Activated CD4-positive, alpha-beta T cell treated with anti-CD3 and anti-CD28 coated beads for 36 hours (primary cell): ENCODE data around the gene LRRC14B. TPM values are rescaled to one million over a fixed set of nuclear protein-coding genes. Genes with fewer than 3 reads are reported as not detected.

Source experiments
- ATAC-seq: fragments of 200-7000 bp; cut with Tn5 transposase; one replicate; pipeline ENCODE4 v1.10.0; 2021; ENCODE audit warnings: mild to moderate bottlenecking, moderate library complexity
- CTCF ChIA-PET: fragments of 350-600 bp; sonication (Branson Sonifier 250); formaldehyde crosslinking; loops from one replicate; lab custom pipeline; 2021; ENCODE audit warnings: antibody characterized with exemption; lab: Charles Lee
- POLR2A ChIA-PET: fragments of 350-600 bp; sonication (Branson Sonifier 250); formaldehyde crosslinking; loops from one replicate; lab custom pipeline; 2021; ENCODE audit warnings: antibody characterized with exemption, inconsistent platforms; lab: Charles Lee
- DNase-seq: peaks from one replicate; pipeline ENCODE4 v3.0.0-alpha.2; 2020
- H3K27ac Mint-ChIP-seq: one replicate; pipeline ENCODE4 v1.8.0; 2021; ENCODE audit warnings: mixed read lengths
- H3K27me3 Mint-ChIP-seq: one replicate; pipeline ENCODE4 v1.8.0; 2021; ENCODE audit warnings: mixed read lengths
- H3K36me3 Mint-ChIP-seq: one replicate; pipeline ENCODE4 v1.8.0; 2021; ENCODE audit warnings: low read depth, mixed read lengths
- H3K4me1 Mint-ChIP-seq: one replicate; pipeline ENCODE4 v1.8.0; 2021; ENCODE audit warnings: mixed read lengths
- H3K4me3 Mint-ChIP-seq: one replicate; pipeline ENCODE4 v1.8.0; 2021; ENCODE audit warnings: mild to moderate bottlenecking, moderate library complexity, mixed read lengths
- H3K9me3 Mint-ChIP-seq: one replicate; pipeline ENCODE4 v1.8.0; 2021; ENCODE audit warnings: low read depth, mixed read lengths
- intact Hi-C, 2 experiments: fragments of 100-400 bp; cut with DNase I in 1 of 2; cut with micrococcal nuclease in 1 of 2; formaldehyde crosslinking; loops; one replicate each; pipeline versions ENCODE4 v1.14.2 to v1.15.1; 2022 to 2024; cut with DNase I, micrococcal nuclease
- total RNA-seq, 2 experiments: library from RNA; stranded (reverse); gene quantifications; one replicate each; pipeline ENCODE4 v1.2.3, GENCODE V29; 2021

The LRRC14B gene
- under 1 TPM in 1 of 2 experiments, not detected in 1; 0.11 TPM for total RNA-seq

- H3K4me1 Mint-ChIP-seq: peaks cover 14% of the 10 kb centered on the region
- H3K4me3 Mint-ChIP-seq: no peak within 1 kb of the TSS
- no peaks in the 10 kb centered on the region for H3K9me3 Mint-ChIP-seq
- CTCF ChIA-PET: interaction anchor here (1.0 to 1.5 kb wide), 2 partner anchors 19 to 27 kb away, joined by 3 read pairs; partner anchors contain the start of gene SDHA
- intact Hi-C loops: no loop called here
- H3K27ac Mint-ChIP-seq: no peak within 1 kb of the TSS
- H3K27me3 Mint-ChIP-seq: peaks cover 3% of the 10 kb centered on the region
- POLR2A ChIA-PET: interaction anchor here (0.7 kb wide), 1 partner anchor 28 kb away, joined by 3 read pairs; no protein-coding TSS in a partner anchor
- ATAC-seq (peak; percentile 12), DNase-seq (peak; percentile 51)
- no peaks in the 10 kb centered on the region for H3K36me3 Mint-ChIP-seq
Measured at GRCh38 chr5:191036-191948, at the start of gene LRRC14B. TSS of gene LRRC14B (plus strand) at chr5:191495. CDS start at chr5:191539, 44 bp downstream.

DNA sequence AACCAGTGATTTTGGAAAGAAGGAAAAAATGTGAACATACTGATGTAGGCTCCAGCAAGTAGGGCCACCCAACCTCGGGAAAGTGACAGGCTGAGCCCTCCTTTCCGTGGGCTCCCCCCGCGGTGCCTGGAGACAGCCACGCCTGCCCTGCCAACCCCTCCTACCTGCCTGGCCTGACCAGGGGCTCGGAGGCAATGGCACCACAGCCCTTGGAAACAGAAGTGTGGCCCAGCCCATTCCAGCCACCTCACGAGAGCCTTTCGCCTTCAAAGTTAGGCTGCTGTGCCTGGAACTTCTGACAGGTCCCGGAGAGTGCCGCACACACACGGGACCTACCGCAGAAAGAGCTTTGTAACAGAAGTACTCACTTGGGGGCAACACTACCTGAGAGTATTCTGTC is 49.5 kb upstream of the LRRC14B start:
- no peak overlapping the region for H3K27ac Mint-ChIP-seq
- ATAC-seq (no peak), DNase-seq (no peak)
- no peaks in the 10 kb centered on the region for H3K36me3 Mint-ChIP-seq
- H3K4me1 Mint-ChIP-seq: no peaks in the 10 kb centered on the region
- CTCF ChIA-PET: no interaction called here
- H3K4me3 Mint-ChIP-seq: no peak overlapping the region
- POLR2A ChIA-PET: no interaction called here
- intact Hi-C loops: no loop called here
- peaks cover 2% of the 10 kb centered on the region for H3K9me3 Mint-ChIP-seq
- peaks cover 5% of the 10 kb centered on the region for H3K27me3 Mint-ChIP-seq

GRCh38 chr5:142246-142810 is 49.0 kb upstream of the LRRC14B start:
- ATAC-seq (no peak), DNase-seq (no peak)
- no peaks in the 10 kb centered on the region for H3K4me1 Mint-ChIP-seq

DNA sequence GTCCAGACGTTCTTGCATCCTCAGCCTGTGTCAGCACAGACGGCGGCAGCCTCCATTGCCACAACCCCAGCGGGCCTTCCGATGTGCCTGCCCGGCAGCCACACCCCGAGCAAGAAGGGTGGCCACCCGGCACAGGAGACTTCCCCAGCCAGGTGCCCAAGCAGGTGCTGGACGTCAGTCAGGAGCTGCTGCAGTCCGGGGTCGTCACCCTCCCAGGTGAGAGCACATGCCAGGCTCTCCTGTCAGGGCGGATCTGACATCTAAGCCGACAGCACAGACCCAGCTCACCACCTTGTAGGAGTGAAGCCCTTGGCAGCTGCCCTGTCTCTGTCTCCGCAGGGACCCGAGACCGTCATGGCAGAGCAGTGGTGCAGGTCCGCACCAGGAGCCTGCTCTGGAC is 48.3 kb upstream of the LRRC14B start:
- peaks cover 6% of the 10 kb centered on the region for H3K27me3 Mint-ChIP-seq
- ATAC-seq: no peak
- no peaks in the 10 kb centered on the region for H3K4me1 Mint-ChIP-seq
- no peak overlapping the region for H3K27ac Mint-ChIP-seq
- H3K9me3 Mint-ChIP-seq: peaks cover 14% of the 10 kb centered on the region
- intact Hi-C loops: no loop called here
- H3K36me3 Mint-ChIP-seq: peaks cover 4% of the 10 kb centered on the region
- CTCF ChIA-PET: interaction anchor here (0.6 kb wide), 1 partner anchor 757 kb away, joined by 4 read pairs; no protein-coding TSS in a partner anchor
- no peak for DNase-seq
- no peak overlapping the region for H3K4me3 Mint-ChIP-seq
- POLR2A ChIA-PET: no interaction called here

More at GRCh38 chr5:142246-142810, 49.0 kb upstream of the LRRC14B start:
- Mint-ChIP-seq H3K27me3 (peaks cover 5% of the 10 kb centered on the region), H3K4me3 (no peak overlapping the region), H3K36me3 (no peaks in the 10 kb centered on the region), H3K9me3 (peaks cover 7% of the 10 kb centered on the region), H3K27ac (no peak overlapping the region)
- CTCF ChIA-PET: no interaction called here
- intact Hi-C loops: no loop called here
- POLR2A ChIA-PET: no interaction called here

GRCh38 chr5:144941-145340 is 46.4 kb upstream of the LRRC14B start:
- CTCF ChIA-PET: no interaction called here
- intact Hi-C loops: no loop called here
- Mint-ChIP-seq H3K27ac (no peak overlapping the region), H3K36me3 (peaks cover 4% of the 10 kb centered on the region), H3K4me1 (no peaks in the 10 kb centered on the region), H3K4me3 (no peak overlapping the region), H3K9me3 (peaks cover 17% of the 10 kb centered on the region), H3K27me3 (peaks cover 6% of the 10 kb centered on the region)
- POLR2A ChIA-PET: no interaction called here
- no peak for ATAC-seq
- no peak for DNase-seq

DNA sequence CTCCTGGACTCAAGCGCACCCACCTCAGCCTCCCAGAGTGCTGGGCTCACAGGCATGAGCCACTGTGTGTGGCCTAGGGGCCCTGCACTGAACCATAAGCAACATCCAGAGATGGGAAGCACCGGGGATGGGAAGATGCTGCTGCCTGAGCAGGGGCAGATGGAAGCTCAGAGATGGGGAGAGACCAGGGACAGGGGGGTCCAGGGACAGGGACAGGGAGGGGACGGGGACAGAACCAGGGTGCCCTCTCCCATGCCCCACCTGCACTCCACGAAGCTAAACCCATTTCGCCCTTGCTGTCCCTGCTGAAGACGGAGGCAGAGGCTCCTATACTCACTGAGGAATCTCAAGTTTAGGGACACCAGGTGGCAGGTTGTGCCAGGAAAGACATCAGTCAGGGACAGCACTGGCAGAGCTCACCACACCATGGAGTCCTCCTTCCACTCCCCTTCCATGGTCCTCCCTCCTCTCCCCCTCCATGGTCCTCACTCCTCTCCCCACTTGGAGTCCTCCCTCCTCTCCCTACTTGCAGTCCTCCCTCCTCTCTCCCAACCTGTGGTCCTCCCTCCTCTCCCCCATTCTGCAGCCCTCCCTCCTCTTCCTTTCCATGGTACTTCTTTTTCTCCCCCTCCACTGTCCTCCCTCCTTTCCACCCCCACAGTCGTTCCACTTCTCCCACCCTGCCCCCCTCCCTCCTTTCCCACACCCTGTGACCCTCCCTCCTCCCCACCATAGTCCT is 45.5 kb upstream of the LRRC14B start:
- ChIA-PET POLR2A (no interaction called here), CTCF (no interaction called here)
- H3K4me3 Mint-ChIP-seq: no peak overlapping the region
- H3K27me3 Mint-ChIP-seq: peaks cover 6% of the 10 kb centered on the region
- DNase-seq (no peak), ATAC-seq (no peak)
- no peaks in the 10 kb centered on the region for H3K4me1 Mint-ChIP-seq
- H3K36me3 Mint-ChIP-seq: peaks cover 4% of the 10 kb centered on the region
- intact Hi-C loops: no loop called here
- no peak overlapping the region for H3K27ac Mint-ChIP-seq
- peaks cover 17% of the 10 kb centered on the region for H3K9me3 Mint-ChIP-seq

- Mint-ChIP-seq H3K27ac (no peak overlapping the region), H3K9me3 (peaks cover 17% of the 10 kb centered on the region), H3K4me3 (no peak overlapping the region), H3K4me1 (no peaks in the 10 kb centered on the region), H3K27me3 (peaks cover 2% of the 10 kb centered on the region), H3K36me3 (peaks cover 4% of the 10 kb centered on the region)
- ChIA-PET CTCF (no interaction called here), POLR2A (interaction anchor here (0.7 kb wide), 1 partner anchor 337 kb away, joined by 3 read pairs; no protein-coding TSS in a partner anchor)
- intact Hi-C loops: no loop called here
- ATAC-seq (no peak), DNase-seq (no peak)
Measured at GRCh38 chr5:147751-148150, 43.5 kb upstream of the LRRC14B start.

- intact Hi-C loops: no loop called here
- ATAC-seq (no peak), DNase-seq (no peak)
- CTCF ChIA-PET: no interaction called here
- Mint-ChIP-seq H3K36me3 (peaks cover 4% of the 10 kb centered on the region), H3K9me3 (peaks cover 17% of the 10 kb centered on the region), H3K4me1 (no peaks in the 10 kb centered on the region), H3K4me3 (no peak overlapping the region), H3K27ac (no peak overlapping the region), H3K27me3 (peaks cover 2% of the 10 kb centered on the region)
- POLR2A ChIA-PET: no interaction called here
Measured at GRCh38 chr5:149745-150485, 41.4 kb upstream of the LRRC14B start.

- Mint-ChIP-seq H3K27me3 (peaks cover 2% of the 10 kb centered on the region), H3K27ac (no peak overlapping the region), H3K4me1 (no peaks in the 10 kb centered on the region), H3K9me3 (peaks cover 17% of the 10 kb centered on the region), H3K4me3 (no peak overlapping the region), H3K36me3 (peaks cover 4% of the 10 kb centered on the region)
- DNase-seq (no peak), ATAC-seq (no peak)
- POLR2A ChIA-PET: no interaction called here
- intact Hi-C loops: no loop called here
- CTCF ChIA-PET: no interaction called here
Measured at GRCh38 chr5:150746-151145, 40.5 kb upstream of the LRRC14B start.

DNA sequence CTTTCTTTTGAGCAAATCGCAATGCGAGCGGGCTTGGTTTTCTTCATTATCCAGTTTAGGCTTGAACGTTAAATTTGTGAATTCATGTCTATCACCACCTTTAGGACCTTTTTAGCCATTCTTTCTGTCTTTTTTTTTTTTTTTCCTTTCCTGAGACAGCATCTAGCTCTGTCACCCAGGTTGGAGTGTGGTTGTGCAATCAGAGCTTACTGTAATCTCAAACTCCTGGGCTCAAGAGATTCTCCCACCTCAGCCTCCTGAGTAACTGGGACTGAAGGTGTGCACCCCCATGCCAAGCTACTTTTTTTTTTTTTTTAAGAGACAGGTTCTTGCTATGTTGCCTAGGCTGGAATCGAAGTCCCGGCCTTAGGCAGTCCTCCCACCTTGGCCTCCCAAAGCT is 39.2 kb upstream of the LRRC14B start:
- intact Hi-C loops: no loop called here
- POLR2A ChIA-PET: no interaction called here
- CTCF ChIA-PET: no interaction called here
- Mint-ChIP-seq H3K9me3 (peaks cover 12% of the 10 kb centered on the region), H3K4me1 (no peaks in the 10 kb centered on the region), H3K36me3 (peaks cover 4% of the 10 kb centered on the region), H3K27me3 (peaks cover 2% of the 10 kb centered on the region), H3K4me3 (no peak overlapping the region), H3K27ac (no peak overlapping the region)
- ATAC-seq: no peak
- DNase-seq: no peak

DNA sequence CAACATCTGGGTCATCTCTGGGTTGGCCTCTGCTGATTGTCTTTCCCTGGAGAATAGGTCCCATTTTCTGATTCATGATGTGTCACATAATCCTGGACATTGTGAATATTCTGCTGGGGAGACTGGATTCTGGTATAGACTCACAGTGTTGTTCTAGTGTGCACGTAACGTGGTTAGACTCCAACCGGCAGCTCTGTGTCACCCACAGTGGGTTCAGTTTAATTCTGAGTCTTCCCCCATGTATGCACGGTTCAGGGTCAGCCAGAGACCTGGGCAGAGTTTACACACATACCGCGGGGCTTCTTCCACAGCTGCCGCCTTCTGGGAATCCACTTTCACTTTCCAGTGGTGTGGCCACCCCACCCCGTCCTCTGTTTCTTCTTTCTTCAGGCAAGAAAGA is 38.0 kb upstream of the LRRC14B start:
- ATAC-seq: no peak
- H3K9me3 Mint-ChIP-seq: peaks cover 2% of the 10 kb centered on the region
- DNase-seq: no peak
- ChIA-PET POLR2A (no interaction called here), CTCF (no interaction called here)
- H3K4me1 Mint-ChIP-seq: no peaks in the 10 kb centered on the region
- no peaks in the 10 kb centered on the region for H3K36me3 Mint-ChIP-seq
- no peaks in the 10 kb centered on the region for H3K27me3 Mint-ChIP-seq
- intact Hi-C loops: no loop called here
- no peak overlapping the region for H3K27ac Mint-ChIP-seq
- H3K4me3 Mint-ChIP-seq: no peak overlapping the region
